GM19193 (cell line): ENCODE results near the gene SFMBT1.

Experiments
- POLR2A ChIP-seq: IDR thresholded peaks from 4 replicates; pipeline ENCODE4 v1.6.1; 2011; ENCODE audit not compliant: insufficient read depth, insufficient read length; ENCODE audit errors: extremely low read depth

Gene SFMBT1

GRCh38 chr3:52877085-52877484 is 168.8 kb downstream of the SFMBT1 start:
- no peak for TF ChIP-seq POLR2A

DNA sequence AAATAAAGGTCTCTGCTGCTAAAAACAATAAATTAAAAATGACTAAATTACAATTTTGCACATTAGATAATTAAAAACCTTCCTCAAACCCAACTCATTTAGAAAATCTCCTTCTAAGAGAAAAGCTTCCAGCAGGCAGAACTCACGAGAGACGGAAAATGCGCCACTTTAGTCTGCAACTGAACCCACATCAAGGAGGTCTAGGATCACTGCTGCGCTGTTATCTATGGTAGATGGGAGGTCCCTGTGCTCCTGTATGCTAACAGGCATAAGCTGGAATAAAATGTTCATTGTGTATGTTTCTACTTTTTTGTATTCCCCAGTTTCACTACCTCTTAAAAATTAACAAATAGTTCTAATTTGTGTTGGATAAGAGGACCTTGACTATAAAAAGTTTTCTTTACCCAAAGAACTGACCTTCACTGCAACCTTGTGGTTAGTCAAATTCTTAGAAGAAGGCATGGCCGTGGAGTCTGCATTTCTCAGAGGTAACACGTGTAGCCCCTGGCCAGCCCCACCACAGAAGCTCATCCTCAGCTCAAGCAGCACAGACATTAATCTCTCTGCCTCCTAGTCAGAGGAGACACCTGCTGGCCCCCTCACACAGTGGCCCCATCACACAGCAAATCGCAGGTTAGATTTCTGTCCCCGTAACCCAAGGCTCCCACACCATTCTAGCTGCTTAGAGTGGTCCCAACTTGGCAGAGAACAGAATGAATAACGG is 170.8 kb downstream of the SFMBT1 start:
- TF ChIP-seq POLR2A: no peak

- no peak for TF ChIP-seq POLR2A
These were observed 171.6 kb downstream of the SFMBT1 start for GRCh38 chr3:52874160-52874701.

DNA sequence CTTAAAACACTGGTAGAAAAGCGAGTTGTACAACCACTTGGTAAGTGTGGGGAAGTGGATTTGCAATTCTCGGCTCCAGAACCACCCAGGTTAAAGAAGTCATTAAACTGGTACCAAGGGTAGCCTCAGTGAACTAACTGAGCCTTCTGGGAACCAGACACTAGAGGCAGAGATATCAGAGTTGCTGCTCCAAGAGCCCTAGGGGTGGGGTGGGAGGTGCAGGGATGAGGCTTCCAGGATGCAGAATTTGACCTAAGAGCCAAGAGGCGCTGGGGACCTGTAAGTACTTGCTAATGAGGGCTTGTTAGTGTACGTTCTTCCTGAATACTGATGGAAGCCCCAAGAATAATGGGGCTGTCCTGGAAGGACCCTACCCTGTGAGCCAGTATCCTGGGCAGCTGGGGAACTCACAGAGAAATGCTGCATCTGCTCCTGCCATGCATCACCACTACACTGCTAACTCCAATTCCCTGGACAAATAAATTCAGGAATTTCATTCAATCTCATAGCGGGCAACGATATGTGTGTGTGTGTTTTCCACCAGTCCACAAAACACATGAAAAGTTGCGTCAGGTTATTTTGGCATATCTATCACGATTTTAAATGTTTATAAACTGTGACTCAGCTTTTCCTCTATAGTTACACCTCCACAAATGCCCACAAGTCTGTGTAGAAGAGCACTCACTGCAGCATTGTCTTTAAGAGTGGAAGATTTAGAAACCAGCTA is 172.3 kb downstream of the SFMBT1 start:
- TF ChIP-seq POLR2A: no peak

DNA sequence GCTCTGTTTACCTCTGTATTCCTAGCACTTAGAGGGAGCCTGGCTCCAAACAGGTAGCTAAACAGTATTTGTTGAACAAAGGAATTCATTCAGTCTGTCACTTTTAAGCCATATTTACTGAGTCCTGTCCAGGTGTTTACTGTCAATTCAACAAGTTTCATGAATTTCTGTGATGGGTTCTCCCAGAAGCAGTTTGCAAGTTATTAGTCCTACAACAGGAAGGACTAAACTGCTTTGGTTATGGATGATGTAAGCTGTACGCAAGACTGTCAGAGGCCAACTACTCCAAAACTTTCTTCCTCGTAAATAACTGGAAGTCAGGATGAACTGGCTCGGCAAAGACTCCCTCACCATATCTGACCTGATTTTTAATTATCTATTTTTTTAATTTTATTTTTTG is 173.6 kb downstream of the SFMBT1 start:
- TF ChIP-seq POLR2A: no peak

- TF ChIP-seq POLR2A: no peak
These were observed 174.1 kb downstream of the SFMBT1 start for GRCh38 chr3:52871761-52872160.

DNA sequence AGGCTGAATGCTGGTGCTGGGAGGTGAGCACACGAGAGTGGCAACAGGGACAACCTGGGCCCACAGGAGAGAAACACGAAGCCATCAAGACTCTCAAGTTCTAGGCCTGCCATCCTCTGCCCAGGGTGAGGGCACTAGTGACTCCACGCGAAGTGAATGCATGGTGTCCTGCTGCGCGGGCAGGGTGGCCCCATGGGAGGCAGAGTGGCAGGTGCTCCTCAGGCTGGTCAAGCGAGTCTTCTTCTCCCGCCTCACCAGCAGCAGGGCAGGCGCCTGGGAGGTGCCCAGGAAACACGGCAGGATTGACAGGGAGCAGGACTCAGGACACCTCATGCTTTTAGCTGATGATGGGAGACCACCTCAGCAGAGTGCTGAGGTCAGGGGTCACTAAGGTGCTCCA is 175.4 kb downstream of the SFMBT1 start:
- no peak for TF ChIP-seq POLR2A

GRCh38 chr3:52866427-52866826 is 179.4 kb downstream of the SFMBT1 start:
- no peak for TF ChIP-seq POLR2A

GRCh38 chr3:52865994-52866393 is 179.9 kb downstream of the SFMBT1 start:
- TF ChIP-seq POLR2A: no peak

- TF ChIP-seq POLR2A: no peak
These were observed 185.5 kb downstream of the SFMBT1 start for GRCh38 chr3:52860424-52860768.

GRCh38 chr3:52859686-52860423 is 186.0 kb downstream of the SFMBT1 start:
- no peak for TF ChIP-seq POLR2A

DNA sequence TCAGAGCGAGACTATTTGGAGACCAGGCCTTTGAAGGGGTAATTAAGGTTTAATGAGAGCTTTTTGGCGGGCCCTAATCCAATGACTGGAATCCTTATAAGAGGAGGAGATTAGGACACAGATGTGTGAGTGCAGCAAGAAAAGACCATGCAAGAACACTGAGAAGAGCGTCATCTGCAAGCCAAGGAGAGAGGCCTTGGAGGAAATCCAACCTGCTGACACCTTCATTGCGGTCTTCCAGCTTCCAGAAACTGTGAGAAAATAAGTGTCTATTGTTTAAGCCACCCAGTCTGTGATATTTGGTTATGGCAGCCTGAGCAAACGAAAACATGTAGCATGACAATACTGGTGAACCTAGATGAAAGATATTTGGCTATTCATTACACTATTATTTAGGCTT is 188.0 kb downstream of the SFMBT1 start:
- TF ChIP-seq POLR2A: no peak

GRCh38 chr3:52857133-52857532 is 188.7 kb downstream of the SFMBT1 start:
- TF ChIP-seq POLR2A: no peak

DNA sequence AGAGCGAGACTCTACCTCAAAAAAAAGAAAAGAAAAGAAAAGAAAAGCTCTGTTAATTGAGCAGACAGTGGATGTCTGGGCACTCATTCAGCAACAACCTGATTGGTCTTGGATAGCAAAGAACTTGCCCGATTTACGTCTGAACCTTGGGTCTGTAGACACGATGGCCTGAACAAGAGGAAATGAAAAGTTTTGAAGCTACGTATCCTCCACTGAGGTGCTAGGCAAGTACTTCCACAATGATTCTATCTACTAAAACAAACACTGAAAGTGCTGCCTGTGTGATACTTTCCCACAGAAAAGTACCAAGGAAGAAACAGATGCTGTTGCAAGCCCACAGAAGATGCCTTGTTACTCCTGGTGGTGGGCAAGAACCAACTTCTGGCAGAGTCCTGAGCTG is 189.2 kb downstream of the SFMBT1 start:
- TF ChIP-seq POLR2A: no peak

- no peak for TF ChIP-seq POLR2A
These were observed 191.9 kb downstream of the SFMBT1 start for GRCh38 chr3:52854013-52854412.
